ENCODE measurements around the gene IGSF9.

The IGSF9 gene

DNA sequence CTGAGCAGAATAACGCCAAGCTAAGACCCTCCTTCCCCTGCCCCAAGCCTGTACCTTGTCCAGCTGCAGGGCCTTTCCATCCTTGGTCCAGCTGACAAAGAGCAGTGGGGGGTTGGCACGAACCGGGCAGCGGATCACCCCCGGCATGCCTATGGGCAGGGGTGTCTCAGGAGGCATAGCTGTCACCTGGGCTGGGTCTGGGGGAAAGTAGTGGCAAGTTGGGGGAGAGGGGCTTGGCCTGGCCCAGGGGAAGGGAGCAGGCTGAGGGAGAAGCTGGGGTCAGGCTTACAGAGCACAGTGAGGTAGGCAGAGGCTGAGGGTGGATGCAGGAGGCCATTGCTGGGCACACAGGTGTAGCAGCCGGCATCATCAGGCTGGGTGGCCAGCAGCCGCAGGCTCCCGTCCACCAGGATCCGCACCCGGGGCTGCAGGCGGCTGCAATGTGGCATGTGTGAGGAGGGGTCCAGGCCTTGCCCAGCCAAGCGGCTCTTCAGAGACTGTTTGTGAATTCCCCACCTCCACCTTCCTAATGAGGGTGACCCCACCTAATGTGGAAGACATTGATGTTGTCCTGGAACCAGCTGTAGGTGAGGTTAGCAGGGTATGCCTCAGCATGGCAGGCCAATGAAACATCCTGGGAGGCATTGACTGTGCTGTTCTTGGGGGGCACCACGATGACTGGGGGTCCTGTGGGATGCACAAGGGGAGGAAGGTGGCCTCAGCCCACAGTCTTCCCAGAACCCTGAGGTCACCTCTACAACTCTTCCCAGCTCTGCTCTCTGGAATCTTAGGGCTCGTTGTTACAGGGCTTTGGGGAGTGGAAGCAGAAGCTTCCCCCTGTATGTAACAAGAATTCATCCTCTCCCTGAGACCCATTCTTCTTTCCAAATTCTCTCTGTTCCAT lies 11.0 kb downstream of the IGSF9 start:
- no peak for DNase-seq (ENCODE audit: extremely low read depth in 1 of 2, low read depth in 1 of 2)

DNA sequence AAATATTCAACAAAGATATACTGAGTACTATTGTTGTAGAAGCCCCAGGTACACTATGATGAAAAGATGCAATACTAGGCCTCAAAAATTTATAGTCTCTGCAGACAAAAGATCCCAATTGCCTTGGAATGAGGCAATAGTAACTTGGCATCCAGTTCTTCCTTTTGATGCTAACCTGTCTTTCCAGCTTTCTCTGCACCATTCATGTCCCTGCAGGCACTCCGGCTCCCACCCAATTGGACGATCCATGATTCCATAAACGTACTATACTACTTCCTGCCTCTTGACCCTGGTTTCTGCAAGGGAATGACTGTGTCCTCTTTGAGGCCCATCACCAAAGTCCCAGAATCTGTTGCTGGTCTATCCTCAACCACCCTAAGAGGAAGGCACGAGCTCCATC lies 12.1 kb downstream of the IGSF9 start:
- DNase-seq (ENCODE audit: extremely low read depth in 1 of 2, low read depth in 1 of 2), result no peak

DNA sequence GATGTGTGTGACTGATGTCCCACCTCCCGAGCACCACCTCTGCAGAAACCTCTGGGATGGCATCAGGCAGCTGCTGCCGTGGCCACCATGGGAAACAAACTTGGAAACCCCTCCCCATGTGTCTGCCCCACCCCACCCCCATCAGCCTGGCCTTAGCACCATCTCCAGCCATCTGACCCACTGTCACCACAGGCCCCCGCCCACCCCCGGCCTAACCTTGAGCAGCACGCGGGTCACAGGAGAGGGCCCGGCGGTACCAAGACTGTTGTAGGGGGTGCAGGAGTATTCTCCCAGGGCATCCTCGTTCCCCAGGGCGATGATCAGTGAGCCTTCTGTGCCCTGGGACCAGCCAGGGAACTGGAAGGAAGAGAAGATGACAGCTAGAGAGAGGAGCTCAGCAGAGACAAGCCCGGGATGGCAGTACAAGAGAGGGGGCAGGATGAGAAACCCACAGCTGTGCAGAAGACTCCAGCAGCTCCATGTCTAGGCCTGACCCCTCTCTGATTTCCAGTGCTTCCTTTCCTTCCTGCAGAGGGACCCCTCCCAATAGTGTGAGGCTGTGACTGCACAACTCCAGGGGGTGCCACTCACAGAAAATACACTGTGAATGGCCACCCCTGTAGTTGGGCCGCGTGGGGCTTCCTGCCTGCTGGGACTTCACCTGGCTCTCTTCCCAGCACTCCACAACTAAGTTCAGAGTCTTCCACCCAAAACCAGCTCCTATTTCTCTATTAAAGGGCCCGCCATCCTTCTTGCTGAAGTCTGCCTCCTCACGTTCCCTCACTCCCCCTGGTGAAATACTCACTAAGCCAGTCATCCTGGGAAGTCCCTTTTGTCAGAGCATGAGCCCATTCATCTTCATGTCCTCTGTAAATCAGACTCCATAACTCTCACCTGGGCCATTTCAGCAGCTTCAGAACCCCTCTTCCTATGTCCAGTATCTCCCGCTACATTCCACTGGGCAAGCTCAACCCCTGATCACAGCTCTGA lies 12.8 kb downstream of the IGSF9 start:
- DNase-seq (ENCODE audit: extremely low read depth in 1 of 2, low read depth in 1 of 2), result no peak

DNA sequence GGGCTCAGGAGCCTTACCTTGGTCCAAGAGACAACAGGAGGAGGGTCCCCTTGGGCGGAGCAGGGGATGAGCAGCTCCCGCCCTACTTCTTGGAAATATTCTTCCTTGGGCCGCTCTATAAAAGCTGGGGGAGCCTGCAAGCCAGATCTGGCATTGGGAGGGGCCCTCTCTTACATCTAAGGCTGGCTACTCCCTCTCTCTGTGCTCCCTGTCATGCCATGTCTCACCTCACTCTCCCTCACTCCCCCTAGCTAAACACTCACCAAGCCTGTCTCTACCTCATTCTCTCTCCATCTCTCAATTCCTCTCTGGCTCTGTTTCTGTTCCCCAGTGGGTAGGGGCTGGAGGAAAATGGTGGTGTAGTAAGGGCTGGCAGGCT lies 13.6 kb downstream of the IGSF9 start:
- DNase-seq (ENCODE audit: extremely low read depth in 1 of 2, low read depth in 1 of 2), result no peak

DNA sequence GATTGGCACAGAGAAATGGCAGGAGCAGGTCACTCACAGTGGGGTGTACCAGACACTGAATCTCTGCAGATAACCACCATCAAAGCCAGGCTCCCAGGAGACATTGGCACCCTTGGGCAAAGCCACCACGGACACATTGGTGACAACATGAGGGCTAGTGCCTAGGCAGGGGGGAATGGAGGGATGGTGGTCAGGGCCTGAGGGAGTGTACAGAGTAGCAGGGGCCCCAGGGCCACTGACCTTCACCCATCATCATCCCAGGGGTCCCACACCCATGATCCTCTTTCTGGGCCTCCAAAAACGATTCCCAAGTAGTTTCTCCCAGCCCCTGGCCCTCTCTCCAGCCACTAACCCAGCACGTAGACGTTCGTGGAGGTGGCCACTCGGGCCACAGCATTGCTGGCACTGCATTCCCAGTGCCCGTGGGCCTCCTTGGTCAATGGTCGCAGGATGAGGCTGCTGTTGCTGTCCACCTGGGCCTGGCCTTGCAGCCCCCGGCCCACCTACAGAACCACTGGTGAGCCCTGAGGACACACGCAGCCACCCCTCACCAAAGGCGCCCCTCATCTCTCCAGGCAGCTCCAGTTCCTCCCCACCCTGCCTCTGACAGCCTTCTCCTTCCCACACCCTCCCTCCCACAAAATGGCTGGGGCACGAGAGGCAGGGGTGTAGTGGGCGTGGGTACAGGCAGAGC lies 14.2 kb downstream of the IGSF9 start:
- DNase-seq (ENCODE audit: extremely low read depth in 1 of 2, low read depth in 1 of 2), result no peak

DNA sequence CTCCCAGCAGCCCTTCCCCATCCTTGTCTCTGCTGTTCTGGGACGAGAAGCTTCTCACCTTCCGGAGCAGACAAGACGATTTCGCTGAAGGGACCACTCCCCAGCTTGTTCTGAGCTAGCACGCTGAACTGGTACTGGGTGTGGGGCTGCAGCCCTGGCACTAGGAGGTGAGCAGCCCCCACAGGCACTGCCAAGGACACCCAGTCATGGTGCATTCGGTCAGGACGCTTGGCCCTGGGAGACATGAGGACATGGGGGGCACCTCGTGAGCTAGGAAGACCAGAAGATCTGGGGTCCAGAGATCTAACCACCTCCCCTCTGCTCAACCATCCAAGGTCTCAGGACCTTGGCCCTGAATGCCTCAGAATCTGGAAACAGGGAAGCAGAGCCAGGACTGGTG lies 14.8 kb downstream of the IGSF9 start:
- DNase-seq (ENCODE audit: extremely low read depth in 1 of 2, low read depth in 1 of 2), result no peak

DNA sequence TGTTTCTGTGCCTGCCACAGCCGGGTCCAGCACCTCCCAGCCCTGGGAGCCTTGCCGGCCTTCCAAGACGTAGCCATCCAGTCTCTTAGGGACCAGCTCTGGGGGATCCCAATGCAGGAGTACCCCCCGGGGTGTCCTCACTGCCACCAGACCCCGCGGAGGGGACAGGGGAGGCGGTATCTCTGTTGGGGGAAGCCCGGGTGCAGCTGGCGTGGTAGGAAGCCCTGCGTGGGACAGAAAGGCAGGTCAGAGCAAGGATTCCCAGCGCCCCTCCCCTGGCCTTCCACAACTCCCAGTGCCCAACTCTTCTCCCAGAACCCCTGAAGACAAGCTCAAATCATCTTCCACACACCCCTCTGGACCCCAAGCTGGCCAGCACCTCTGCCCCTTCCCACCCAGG lies 15.2 kb downstream of the IGSF9 start:
- DNase-seq (ENCODE audit: extremely low read depth in 1 of 2, low read depth in 1 of 2), result no peak

DNA sequence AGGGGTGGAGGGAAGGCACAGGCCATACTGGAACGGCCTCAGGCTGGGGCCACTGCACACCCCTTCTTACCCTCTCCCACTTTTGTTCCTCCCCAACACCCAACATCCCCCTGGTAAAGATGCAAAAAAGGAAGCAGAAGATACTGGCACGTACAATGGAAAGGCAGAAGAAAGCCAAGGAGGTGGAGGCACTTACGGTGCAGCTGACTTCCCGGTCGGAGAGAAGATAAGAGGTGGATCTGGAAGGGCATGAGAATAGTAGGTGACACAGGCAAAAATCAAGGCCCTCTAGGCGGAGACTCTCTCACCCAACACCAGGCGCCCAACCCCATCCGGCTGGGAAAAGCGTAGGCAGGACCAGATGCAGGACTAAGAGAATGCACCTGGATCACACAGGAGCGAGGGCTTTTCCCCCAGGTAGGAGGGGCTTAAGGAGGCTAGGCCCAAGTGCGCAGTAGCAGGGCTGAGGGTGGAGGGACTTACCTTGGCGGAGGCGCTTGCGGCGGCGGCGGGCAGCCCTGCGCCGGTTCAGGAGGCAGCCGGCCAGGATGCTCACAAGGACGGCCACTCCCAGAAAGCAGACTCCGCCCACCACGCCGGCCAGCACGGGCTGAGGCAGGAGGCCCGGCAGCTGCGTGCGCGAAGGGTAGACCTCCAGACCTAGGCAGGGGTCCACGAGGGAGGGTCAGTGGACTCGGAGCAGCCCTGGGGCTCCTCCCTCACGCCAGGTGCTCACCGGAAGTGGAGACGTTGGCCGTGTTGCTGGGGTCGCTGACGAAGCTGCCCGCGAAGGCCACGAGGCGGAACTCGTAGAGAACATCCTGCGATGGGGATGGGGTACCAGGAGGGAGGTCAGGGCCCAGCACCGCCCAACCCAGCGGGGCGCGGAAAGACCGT lies 16.0 kb downstream of the IGSF9 start:
- DNase-seq (ENCODE audit: extremely low read depth in 1 of 2, low read depth in 1 of 2), result no peak

DNA sequence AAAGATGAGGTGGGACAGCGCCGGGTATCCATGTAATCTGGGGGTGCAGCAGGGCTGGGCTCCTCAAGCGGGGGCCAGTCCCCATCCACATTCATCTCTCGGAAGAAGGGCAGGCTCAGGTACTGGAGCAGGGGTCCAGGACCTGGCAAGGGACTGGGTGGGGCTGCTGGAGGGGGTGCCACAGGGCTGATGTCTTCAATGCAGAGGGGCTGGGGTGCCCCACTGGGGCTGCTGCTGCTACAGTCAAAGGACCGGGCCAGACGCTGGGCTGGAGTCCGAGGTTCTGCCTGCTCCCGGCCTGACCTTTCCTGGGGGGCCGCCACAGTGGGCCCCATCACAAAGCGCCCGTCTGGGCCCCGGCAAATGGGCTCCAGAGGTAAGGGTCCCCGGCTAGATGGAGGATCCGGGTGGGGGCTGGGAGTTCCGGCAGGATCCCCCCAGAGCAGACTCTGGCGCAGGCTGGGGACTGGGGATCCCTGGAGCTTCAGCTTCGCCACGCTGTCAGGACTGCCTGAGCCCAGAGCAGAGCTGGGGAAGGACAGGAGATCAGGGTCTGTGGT lies 16.8 kb downstream of the IGSF9 start:
- no peak for DNase-seq (ENCODE audit: extremely low read depth in 1 of 2, low read depth in 1 of 2)

DNA sequence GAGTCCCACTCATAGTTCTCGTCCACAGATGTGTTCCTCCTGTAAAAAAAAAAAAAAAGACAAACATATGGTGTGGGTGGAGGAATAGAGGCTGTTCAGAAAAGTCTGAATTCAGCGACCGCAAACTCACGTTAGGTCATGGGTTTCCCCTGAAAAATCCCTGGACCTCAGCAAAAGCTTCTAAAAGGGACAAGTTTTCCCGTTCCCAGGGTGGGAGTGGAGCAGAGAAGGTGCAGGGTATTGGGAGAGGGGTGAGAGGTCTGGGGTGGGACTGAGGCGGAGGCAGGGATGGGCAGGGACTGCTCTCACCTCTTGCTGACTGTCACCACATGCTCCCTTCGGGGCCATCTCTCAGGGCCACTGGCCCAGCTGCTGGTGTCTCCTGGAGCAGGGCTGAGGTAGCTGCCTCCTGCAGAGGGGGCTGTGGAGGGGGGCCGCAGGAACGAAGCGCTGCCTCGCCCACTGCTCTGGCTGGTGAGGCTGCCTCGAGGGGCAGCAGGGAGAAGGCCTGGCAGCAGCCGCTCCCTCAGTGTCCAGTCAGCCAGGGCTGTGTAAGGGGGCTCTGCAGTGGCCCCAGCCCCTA lies 17.5 kb downstream of the IGSF9 start:
- no peak for DNase-seq (ENCODE audit: extremely low read depth in 1 of 2, low read depth in 1 of 2)

DNA sequence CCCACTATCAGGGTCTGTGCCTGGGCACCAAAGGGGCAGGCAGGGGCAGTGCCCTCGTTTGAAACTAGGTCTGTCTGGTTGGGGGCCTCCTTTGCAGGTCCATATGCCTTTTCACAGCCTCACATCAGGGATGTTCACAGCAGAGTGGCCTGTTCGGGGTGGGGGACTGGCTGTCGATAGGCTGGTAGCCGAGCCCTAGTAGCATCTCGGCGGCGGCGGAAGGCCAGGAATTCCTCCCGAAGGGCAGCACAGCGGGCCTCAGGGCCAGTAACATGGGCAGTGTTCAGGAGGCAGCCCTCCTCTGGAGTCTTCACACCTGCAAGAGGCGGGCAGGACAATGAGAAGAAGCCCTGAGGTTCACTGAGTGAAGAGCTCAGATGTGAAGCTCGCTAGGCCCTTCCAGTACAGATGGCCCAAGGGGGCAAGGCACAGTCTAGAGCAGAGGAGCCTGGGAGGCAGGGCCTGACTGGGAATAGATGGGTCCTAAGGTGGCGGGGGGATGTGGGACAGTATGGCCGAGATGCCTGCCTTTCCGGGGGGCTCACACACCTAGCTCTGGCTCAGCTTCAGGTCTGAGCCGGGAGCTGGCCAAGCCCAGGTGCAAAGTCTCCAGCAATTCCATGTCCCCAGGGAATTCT lies 18.1 kb downstream of the IGSF9 start:
- no peak for DNase-seq (ENCODE audit: extremely low read depth in 1 of 2, low read depth in 1 of 2)

DNA sequence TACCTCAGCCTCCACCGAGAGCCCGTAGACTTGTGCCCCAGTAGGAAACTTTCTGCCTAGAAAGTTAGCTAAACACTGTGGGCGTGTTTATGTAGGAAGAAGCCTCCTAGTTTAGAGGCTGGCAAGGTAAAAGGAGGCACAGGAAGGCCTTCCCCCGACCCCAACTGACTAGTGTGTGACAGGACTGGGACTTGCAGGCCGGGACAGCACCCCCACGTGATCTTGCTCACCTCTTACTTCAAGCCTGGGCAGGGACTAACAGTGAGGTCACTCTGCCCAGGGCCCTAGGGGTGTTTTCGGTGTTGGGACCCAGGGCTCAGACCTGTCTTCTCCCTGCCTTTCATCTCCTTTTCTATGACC lies 19.7 kb downstream of the IGSF9 start:
- peak in 1 of 2 donors; percentile 44 for DNase-seq (ENCODE audit: extremely low read depth in 1 of 2, low read depth in 1 of 2)

DNA sequence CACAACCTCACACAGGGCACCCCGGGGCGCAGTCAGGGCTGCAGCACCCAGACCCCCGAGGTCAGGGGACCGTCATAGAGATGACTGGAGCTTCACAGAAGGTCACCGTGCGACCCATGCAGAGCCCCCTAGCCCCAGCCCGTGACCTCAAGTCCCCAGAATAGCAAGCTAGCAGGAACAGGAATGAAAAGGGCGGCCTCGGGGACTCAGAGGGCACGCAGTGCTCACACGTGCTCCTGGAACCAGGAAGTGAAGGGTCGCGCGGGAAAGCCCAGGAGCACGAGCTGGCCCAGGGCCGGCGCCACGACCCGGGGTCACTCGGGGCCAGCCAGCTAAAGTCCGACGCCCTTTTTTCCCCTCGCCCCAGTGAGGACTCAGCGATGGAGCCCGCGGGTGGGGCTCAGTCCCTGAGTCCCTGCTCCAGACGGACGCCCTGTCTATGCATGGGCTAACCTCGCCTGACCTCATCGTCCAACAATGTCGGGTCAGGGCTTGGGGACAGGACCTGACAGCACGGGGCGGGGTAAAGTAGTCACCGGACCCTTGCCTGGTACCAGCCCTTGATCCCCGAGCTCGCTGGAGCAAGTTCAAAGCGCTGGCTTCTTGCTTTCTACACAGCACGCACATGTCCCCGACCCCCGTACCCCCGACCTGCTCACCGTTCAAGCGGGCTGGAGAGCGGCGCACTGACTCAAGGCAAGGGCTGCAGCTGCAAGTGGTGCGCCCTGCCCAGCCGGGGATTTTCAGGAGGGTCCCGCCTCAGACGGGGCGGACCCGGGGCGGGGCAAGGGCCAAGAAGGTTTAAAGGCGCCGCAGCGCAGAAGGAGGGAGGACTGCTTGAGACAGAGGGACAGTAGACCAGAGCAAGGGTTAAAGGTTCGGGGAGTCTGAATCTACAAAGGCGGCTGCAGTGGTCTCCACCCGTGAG lies 20.4 kb downstream of the IGSF9 start, which contains the start of gene TAGLN2:
Gene TAGLN2, minus strand, starts transcription at position 717 of the 928 bp plus-strand sequence. CDS start 4,998 bp downstream, outside the sequence.
- DNase-seq (ENCODE audit: extremely low read depth in 1 of 2, low read depth in 1 of 2), result peak; percentile 85 to 86

DNA sequence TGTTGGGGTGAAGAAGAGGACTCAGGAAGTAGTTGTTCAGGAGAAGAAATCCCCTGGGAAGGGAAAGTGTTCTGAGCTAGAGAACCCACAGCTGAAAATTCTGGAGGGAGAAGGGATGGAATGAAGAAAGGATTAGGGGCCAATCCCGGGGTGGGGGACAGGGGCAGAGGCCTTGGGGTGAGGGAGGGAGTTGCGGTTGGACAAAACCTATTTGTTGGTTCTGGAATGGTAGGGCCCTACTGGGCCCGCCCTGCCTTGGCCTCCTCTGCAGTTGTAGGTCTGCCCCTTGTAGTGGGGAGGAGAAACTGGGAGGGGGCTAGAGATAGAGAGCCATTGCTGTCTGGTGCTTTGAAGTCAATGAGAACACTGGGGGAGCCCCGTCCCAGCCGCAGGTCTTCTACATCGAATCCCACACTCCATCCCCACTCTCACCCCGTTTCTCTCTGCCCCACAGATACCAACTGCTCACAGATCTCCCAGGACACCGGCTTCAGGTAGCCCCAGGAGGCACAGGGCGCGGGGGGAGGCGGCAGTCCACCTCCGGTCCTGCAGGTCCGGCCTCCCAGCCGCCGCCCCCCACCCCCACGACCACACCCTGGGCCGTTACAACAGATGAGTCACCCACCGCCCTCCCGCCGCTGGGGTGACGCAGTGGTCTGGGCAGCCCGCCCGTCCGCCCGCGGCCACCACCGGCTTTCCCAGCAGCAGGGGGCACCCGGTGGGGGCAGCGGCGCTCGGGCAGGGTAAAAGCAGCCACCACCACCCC lies 21.2 kb downstream of the IGSF9 start:
- DNase-seq (ENCODE audit: extremely low read depth in 1 of 2, low read depth in 1 of 2), result peak; percentile 57 to 65

DNA sequence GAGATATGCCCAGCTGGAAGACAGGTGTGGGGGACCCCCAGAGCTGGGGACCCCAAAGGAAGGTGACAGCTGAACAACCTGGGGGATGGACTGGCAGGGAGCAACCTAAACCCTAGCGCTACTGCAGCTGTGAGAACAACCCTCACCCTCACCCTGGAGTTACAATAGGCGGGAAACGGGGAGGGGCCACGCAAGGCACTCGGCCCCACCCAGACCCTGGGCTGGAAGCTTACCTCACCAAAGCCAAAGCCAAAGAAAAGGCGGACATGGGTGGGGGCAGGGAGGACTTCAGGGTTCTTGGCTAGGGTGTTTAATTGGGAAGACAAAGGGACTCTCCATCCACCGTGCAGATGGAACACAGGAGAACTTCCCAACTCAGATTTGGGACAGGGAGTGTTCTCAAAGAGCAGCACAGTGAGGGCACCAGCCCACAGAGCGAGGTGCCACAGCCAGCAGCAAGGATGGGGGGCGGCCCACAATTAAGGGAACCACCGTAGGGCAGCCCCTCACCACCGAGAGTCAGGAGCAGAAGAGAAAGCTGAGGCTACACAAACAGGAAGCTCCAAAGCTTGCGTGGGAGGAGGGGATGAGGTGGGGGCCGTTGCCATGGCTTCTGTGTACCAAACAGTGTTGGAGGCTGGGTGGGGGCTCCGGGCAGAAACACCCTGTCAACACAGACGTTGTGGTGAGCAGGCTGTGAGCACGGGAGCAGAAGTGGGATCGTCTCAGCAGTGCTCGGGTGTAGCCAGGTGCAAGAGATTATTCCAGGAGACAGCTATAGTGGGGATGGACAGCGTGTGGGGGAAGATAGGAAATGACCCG lies 22.0 kb downstream of the IGSF9 start:
- DNase-seq (ENCODE audit: extremely low read depth in 1 of 2, low read depth in 1 of 2), result peak; percentile 65 to 77

DNA sequence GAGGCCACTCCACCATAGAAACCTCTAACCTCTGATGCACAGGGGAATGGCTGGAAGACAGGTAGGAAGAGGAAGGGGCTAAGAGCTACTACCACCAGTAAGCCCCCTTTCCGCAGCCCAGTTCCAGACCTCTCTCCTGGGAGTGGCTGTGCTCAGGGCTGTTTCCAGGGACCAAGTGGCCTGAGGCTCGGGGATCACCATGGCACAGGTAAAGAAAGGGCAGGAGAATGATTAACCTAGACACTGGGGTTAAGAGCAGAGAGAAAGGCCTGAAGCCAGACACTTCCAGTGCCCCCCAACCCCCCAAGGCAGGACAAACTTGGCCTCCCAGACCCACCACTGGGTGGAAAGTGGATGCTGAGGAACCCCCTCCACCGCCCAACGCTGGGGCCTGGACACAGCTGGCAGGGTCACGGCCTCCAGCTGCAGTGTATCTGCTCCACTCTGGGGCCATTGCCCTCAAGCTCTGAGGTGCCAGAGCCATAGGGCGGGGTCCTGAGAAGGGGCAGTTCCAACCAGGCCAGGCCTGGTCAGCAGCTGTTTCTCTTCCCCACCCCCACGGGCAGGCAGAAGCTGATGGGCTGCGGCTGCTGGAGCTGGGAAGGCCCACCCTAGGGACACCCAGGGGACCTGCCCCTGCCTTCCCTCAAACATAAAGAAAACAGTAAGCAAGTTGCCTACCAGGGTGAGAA lies 22.8 kb downstream of the IGSF9 start:
- DNase-seq (ENCODE audit: extremely low read depth in 1 of 2, low read depth in 1 of 2), result no peak

Measured in stimulated activated CD8-positive, alpha-beta memory T cell treated with anti-CD3 and anti-CD28 coated beads, Interleukin-7, amount 100 ng/mL, for 48 hours (primary cell).